Brain microvascular endothelial cell (primary cell): Measurements from ENCODE around the gene KCNAB1.

Source experiments
- DNase-seq: peaks from one replicate; pipeline ENCODE4 v3.0.0-alpha.2; 2020
- H3K27ac ChIP-seq: fragments of 250-450 bp; sonication (Bioruptor Pico); 2 replicates; pipeline ENCODE4 v1.5.1; 2020; ENCODE audit warnings: mild to moderate bottlenecking, moderate library complexity
- H3K27me3 ChIP-seq: fragments of 250-450 bp; sonication (Bioruptor Pico); replicated peaks from 2 replicates; pipeline ENCODE4 v1.5.1; 2020; ENCODE audit warnings: mild to moderate bottlenecking
- H3K36me3 ChIP-seq: fragments of 250-450 bp; sonication (Bioruptor Pico); replicated peaks from 2 replicates; pipeline ENCODE4 v1.5.1; 2020; ENCODE audit warnings: mild to moderate bottlenecking
- H3K4me3 ChIP-seq: 2 replicates; pipeline ENCODE4 v1.5.1; 2011; ENCODE audit warnings: low read depth, mild to moderate bottlenecking, control low read depth, low read length, moderate library complexity
- CTCF ChIP-seq: IDR thresholded peaks from 2 replicates; pipeline ENCODE4 v1.5.1; 2011; ENCODE audit warnings: low read depth, mild to moderate bottlenecking, moderate library complexity, low read length, control low read depth, inconsistent platforms; ENCODE audit errors: missing control alignments
- in situ Hi-C: cut with HindIII; loops from 2 replicates; pipeline ENCODE4 v1.10.0; 2017; ENCODE audit warnings: low sequenced_read_pairs, low pct_ligation_motif_present

KCNAB1 gene

GRCh38 chr3:156163848-156164247 lies 43.5 kb downstream of the KCNAB1 start:
- Histone ChIP-seq H3K4me3 (no peak overlapping the region), H3K36me3 (no peaks in the 10 kb centered on the region), H3K27ac (no peak overlapping the region), H3K27me3 (no peaks in the 10 kb centered on the region)
- in situ Hi-C loops, result loop anchor here (25.0 kb wide), 1 partner anchor 348 kb away; no protein-coding TSS in a partner anchor
- no peak for TF ChIP-seq CTCF
- no peak for DNase-seq

- Histone ChIP-seq H3K36me3 (no peaks in the 10 kb centered on the region), H3K27ac (no peak overlapping the region), H3K4me3 (no peak overlapping the region), H3K27me3 (no peaks in the 10 kb centered on the region)
- in situ Hi-C loops, result loop anchor here (25.0 kb wide), 1 partner anchor 345 kb away; no protein-coding TSS in a partner anchor
- no peak for DNase-seq
- TF ChIP-seq CTCF, result no peak
Observed at GRCh38 chr3:156166808-156167207, 46.4 kb downstream of the KCNAB1 start.

GRCh38 chr3:156170571-156170970 lies 50.2 kb downstream of the KCNAB1 start:
- Histone ChIP-seq H3K27ac (no peak overlapping the region), H3K4me3 (no peak overlapping the region), H3K27me3 (no peaks in the 10 kb centered on the region), H3K36me3 (no peaks in the 10 kb centered on the region)
- no peak for DNase-seq
- in situ Hi-C loops, result loop anchor here (25.0 kb wide), 1 partner anchor 342 kb away; no protein-coding TSS in a partner anchor
- TF ChIP-seq CTCF, result no peak

- Histone ChIP-seq H3K4me3 (no peak overlapping the region), H3K36me3 (no peaks in the 10 kb centered on the region), H3K27ac (no peak overlapping the region), H3K27me3 (no peaks in the 10 kb centered on the region)
- in situ Hi-C loops, result loop anchor here (25.0 kb wide), 1 partner anchor 341 kb away; no protein-coding TSS in a partner anchor
- TF ChIP-seq CTCF, result no peak
- no peak for DNase-seq
Observed at GRCh38 chr3:156171281-156172267, 51.2 kb downstream of the KCNAB1 start.

GRCh38 chr3:156172536-156172935 lies 52.2 kb downstream of the KCNAB1 start:
- DNase-seq, result no peak
- no peak for TF ChIP-seq CTCF
- no peak overlapping the region for H3K4me3 ChIP-seq
- no peaks in the 10 kb centered on the region for H3K27me3 ChIP-seq
- H3K27ac ChIP-seq, result no peak overlapping the region
- no peaks in the 10 kb centered on the region for H3K36me3 ChIP-seq
- in situ Hi-C loops, result loop anchor here (25.0 kb wide), 1 partner anchor 340 kb away; no protein-coding TSS in a partner anchor
